Measurements from ENCODE around the gene ABI1.
A peak's percentile ranks its signal among the peaks of the same experiment; 100 is the strongest.

ABI1 gene

DNA sequence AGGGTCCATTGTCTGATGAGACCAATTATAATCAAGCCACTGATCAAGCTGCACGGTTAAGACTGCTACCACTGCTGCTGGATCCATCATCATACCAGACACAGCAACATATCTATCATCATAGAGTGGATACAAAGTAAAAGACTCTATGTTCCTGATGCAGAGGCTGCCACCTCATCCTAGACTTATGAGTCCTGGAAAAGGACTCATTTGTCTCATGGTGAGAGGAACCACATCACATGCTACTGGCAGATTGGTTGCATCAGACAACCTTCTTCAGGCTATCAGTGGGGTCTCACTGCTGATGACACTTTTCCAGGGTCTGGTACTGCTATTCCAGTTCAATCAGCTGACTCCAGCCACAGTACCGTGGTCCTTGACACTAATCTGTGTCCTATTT, 79.0 kb downstream of the ABI1 start:
- no peak overlapping the region for H3K4me3 ChIP-seq (ENCODE audit: low read depth, low read length)
- DNase-seq (ENCODE audit: low read depth) = no peak

DNA sequence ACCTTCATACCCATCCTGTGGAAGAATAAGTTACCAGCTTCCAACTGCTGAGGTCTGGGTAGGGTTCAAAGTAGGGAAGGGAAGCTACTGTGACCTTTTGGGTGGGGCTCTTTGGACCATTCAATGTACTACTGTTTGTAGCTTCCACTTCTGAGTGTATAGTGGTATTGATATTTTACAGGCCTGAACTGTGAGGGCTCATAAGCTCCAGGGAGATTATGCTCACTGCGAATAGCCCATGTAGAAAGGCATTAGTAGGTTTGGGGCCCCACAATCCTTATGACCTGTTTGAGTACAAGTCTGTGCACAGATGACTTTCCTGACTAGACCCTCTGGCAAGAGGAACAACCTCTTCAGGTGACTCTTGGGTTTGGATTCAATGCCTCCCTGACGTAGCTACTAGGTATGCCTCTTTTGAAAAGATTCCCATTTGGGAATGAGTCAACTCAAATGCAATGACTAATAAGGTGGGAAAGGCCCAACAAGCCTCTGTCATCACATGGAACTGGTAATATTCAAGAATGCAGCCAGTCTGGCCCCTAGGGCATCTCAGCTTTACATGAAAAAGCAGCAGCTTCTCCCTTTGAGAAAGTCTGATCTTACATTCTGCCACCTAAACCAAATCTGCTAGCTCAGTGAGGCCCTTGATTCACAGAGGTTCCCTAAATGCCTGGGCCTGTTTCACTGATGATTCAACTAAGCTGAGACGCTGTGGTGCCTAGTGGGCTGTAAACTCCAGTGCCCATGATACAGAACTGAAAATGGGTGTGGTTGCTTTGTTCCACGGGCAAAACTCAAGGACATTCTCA, 79.8 kb downstream of the ABI1 start:
- DNase-seq (ENCODE audit: low read depth) = peak; percentile 77
- TF ChIP-seq, protein P1, sequence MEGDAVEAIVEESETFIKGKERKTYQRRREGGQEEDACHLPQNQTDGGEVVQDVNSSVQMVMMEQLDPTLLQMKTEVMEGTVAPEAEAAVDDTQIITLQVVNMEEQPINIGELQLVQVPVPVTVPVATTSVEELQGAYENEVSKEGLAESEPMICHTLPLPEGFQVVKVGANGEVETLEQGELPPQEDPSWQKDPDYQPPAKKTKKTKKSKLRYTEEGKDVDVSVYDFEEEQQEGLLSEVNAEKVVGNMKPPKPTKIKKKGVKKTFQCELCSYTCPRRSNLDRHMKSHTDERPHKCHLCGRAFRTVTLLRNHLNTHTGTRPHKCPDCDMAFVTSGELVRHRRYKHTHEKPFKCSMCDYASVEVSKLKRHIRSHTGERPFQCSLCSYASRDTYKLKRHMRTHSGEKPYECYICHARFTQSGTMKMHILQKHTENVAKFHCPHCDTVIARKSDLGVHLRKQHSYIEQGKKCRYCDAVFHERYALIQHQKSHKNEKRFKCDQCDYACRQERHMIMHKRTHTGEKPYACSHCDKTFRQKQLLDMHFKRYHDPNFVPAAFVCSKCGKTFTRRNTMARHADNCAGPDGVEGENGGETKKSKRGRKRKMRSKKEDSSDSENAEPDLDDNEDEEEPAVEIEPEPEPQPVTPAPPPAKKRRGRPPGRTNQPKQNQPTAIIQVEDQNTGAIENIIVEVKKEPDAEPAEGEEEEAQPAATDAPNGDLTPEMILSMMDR (IDR thresholded peaks at IDR 0.05; ENCODE audit: low read depth, low read length, missing control alignments) = no peak
- H3K4me3 ChIP-seq (ENCODE audit: low read depth, low read length) = no peak overlapping the region
- in situ Hi-C loops (cut with HindIII; ENCODE audit: low sequenced_read_pairs) = no loop called here

More for the DNA sequence above, 79.0 kb downstream of the ABI1 start:
- TF ChIP-seq, protein P1 (IDR thresholded peaks at IDR 0.05; ENCODE audit: low read depth, low read length, missing control alignments) = no peak
- in situ Hi-C loops (cut with HindIII; ENCODE audit: low sequenced_read_pairs) = no loop called here

DNA sequence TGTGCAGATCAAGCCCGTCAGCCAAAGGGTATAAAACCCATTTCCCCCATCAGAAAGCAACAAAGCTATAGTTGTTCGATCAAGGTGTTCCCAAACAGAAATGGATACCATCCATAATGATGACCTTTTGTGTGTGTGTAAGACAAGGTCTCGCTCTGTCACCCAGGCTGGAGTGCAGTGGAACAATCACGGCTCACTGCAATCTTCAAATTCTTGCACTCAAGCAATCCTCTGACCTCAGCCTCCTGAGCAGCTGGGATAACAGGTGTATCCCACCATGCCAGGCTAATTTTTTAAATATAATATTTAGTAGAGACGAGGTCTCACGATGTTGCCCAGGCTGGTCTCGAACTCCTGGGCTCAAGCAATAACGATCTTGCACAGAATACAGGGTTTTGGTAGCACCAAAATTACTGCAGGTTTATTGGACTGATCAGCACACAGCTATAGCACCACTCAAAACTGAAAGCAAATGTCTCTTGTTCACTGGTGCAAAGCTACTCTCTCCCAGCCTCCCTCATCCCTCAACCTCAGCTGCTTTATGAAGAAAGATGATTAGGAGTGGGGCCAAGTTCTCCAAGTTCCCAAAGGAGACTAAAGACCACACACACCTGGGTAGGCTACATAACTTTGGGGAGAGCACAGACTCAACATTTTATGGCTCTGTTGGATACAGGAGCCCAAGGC, 80.5 kb downstream of the ABI1 start:
- in situ Hi-C loops (cut with HindIII; ENCODE audit: low sequenced_read_pairs) = no loop called here
- TF ChIP-seq, protein P1 (IDR thresholded peaks at IDR 0.05; ENCODE audit: low read depth, low read length, missing control alignments) = no peak
- DNase-seq (ENCODE audit: low read depth) = no peak
- H3K4me3 ChIP-seq (ENCODE audit: low read depth, low read length) = no peak overlapping the region

DNA sequence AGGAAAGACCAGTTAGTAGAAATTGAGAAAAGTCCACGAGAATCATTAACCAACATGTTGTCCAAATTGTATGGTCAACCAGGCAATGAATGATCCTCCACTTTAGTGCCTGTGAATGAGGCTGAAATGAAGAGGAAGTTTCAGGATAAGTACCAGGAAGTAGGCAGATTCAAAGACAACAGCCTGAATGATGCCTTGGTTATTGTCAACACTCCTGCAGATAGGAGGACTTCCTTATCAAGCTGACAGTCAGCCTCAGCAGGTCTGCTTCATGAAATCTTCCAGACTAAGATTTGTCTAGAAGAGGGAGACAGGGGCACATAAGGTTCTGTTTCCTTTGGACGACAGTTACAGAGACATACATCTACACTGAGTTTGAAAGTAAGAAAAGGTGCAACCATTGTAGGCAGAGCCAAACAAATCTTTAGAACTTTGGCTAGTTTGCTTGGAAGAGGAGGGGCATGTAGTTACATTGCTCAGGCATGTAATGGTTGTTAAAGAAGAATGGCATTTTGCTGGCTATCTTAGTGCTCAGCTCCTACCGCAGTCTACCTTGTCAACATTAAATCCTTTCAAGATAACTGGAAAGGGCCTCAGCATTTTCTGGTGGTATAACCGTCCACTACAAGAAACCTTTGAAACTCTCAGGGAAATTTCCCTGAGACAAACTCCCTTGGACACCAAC, 81.4 kb downstream of the ABI1 start:
- H3K4me3 ChIP-seq (ENCODE audit: low read depth, low read length) = no peak overlapping the region
- no peak for DNase-seq (ENCODE audit: low read depth)
- TF ChIP-seq, protein P1 (IDR thresholded peaks at IDR 0.05; ENCODE audit: low read depth, low read length, missing control alignments) = no peak
- in situ Hi-C loops (cut with HindIII; ENCODE audit: low sequenced_read_pairs) = no loop called here

DNA sequence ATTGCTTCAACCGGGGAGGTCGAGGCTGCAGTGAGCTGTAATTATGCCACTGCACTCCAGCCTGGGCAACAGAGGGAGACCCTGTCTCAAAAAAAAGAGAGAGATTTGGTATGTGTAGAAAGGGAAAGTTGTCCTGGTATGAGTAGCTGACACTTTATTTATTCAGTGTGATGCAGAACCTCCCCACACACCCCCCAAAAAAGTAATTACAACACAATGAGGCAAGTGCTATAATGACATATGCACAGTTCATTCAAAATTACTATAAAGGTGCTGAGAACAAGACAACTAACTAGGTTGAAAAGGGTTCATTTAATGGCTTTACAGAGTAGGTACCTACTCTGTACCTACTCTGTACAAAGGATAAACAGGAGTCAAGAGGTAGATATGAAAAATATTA, 83.1 kb downstream of the ABI1 start:
- H3K4me3 ChIP-seq (ENCODE audit: low read depth, low read length) = no peak overlapping the region
- DNase-seq (ENCODE audit: low read depth) = no peak
- in situ Hi-C loops (cut with HindIII; ENCODE audit: low sequenced_read_pairs) = no loop called here
- TF ChIP-seq, protein P1 (IDR thresholded peaks at IDR 0.05; ENCODE audit: low read depth, low read length, missing control alignments) = no peak

DNA sequence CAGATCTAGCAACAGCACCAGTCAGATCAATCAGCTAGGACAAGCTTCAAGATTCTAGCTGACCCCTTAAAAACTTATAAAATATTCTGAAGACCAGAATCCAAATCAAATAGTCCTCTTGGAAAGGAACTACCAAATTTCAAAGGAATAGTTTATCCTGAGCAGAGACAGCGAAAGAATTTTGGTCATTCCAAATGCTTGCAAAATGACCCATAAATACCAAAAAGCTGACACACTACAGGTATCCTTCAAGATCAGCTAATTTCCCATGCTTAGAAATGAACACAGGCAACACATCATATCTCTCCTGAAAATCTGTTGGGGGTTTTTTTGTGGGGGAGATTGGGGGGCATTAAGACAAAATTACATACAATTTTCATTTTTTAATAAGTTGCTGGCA, 84.5 kb downstream of the ABI1 start:
- no peak for DNase-seq (ENCODE audit: low read depth)
- no peak overlapping the region for H3K4me3 ChIP-seq (ENCODE audit: low read depth, low read length)
- TF ChIP-seq, protein P1 (IDR thresholded peaks at IDR 0.05; ENCODE audit: low read depth, low read length, missing control alignments) = no peak
- in situ Hi-C loops (cut with HindIII; ENCODE audit: low sequenced_read_pairs) = no loop called here

Measured in astrocyte of the cerebellum (primary cell).